PC-3 (cell line): ENCODE results near the gene BACH2. TPM values are rescaled to one million over a fixed set of nuclear protein-coding genes. Genes with fewer than 3 reads are reported as not detected.

Experiments
- ATAC-seq: fragments of 200-7000 bp; cut with Tn5 transposase; 2 replicates; pipeline ENCODE4 v1.9.1; 2020; ENCODE audit warnings: mild to moderate bottlenecking, moderate library complexity
- BruUV-seq: library from RNA; stranded (reverse); fragments of 400-500 nt; replicated peaks from 2 replicates; lab custom pipeline; 2021; lab: Mats Ljungman, UMichigan
- CTCF ChIA-PET: fragments of 300-600 bp; sonication (Branson Sonifier 250); formaldehyde crosslinking; loops from one replicate; lab custom pipeline; 2022; ENCODE audit warnings: antibody characterized with exemption; lab: Charles Lee
- POLR2A ChIA-PET: fragments of 300-600 bp; sonication (Branson Sonifier 250); formaldehyde crosslinking; loops from one replicate; lab custom pipeline; 2022; ENCODE audit warnings: antibody characterized with exemption; ENCODE audit not compliant: unreplicated experiment; lab: Charles Lee
- DNase-seq: peaks from one replicate; pipeline ENCODE4 v3.0.0-alpha.2; 2015
- H2AFZ ChIP-seq: fragments of 300-600 bp; sonication (generic); 2 replicates; pipeline ENCODE4 v1.6.0; 2016; ENCODE audit warnings: antibody characterized with exemption, low read length
- H3F3A ChIP-seq: fragments of 300-600 bp; sonication (generic); one replicate; pipeline ENCODE4 v1.6.0; 2017; ENCODE audit warnings: antibody characterized with exemption, low read length, control low read depth, mild to moderate bottlenecking; ENCODE audit not compliant: unreplicated experiment
- H3K27ac ChIP-seq: fragments of 300-600 bp; sonication (generic); 2 replicates; pipeline ENCODE4 v1.5.1; 2016; ENCODE audit warnings: mild to moderate bottlenecking, low read length
- H3K27me3 ChIP-seq: fragments of 300-600 bp; sonication (generic); 2 replicates; pipeline ENCODE4 v1.6.1; 2016; ENCODE audit warnings: low read length, mixed read lengths
- H3K36me3 ChIP-seq: fragments of 300-600 bp; sonication (generic); 2 replicates; pipeline ENCODE4 v1.6.1; 2016; ENCODE audit warnings: low read depth, mixed run types, low read length, mixed read lengths
- H3K4me1 ChIP-seq: fragments of 300-600 bp; sonication (generic); 2 replicates; pipeline ENCODE4 v1.5.1; 2016; ENCODE audit warnings: low read length; ENCODE audit not compliant: insufficient read depth
- H3K4me2 ChIP-seq: fragments of 300-600 bp; sonication (generic); 2 replicates; pipeline ENCODE4 v1.6.0; 2016; ENCODE audit warnings: low read length
- H3K4me3 ChIP-seq: fragments of 300-600 bp; sonication (generic); 2 replicates; pipeline ENCODE4 v1.5.1; 2016; ENCODE audit warnings: mild to moderate bottlenecking, low read length, mixed read lengths
- H3K79me2 ChIP-seq: fragments of 300-600 bp; sonication (generic); 2 replicates; pipeline ENCODE4 v1.6.1; 2017; ENCODE audit warnings: low read length, mixed read lengths
- H3K9ac ChIP-seq: fragments of 300-600 bp; sonication (generic); 2 replicates; pipeline ENCODE4 v1.6.0; 2016; ENCODE audit warnings: mild to moderate bottlenecking, low read length
- H3K9me2 ChIP-seq: fragments of 300-600 bp; sonication (generic); replicated peaks from 2 replicates; pipeline ENCODE4 v1.6.1; 2016; ENCODE audit warnings: mixed run types, low read length, mixed read lengths
- H3K9me3 ChIP-seq: fragments of 300-600 bp; sonication (generic); 2 replicates; pipeline ENCODE4 v1.6.1; 2016; ENCODE audit warnings: low read length, mixed read lengths
- H4K20me1 ChIP-seq: fragments of 300-600 bp; sonication (generic); 2 replicates; pipeline ENCODE4 v1.6.1; 2016; ENCODE audit warnings: low read length, mixed read lengths
- EZH2 ChIP-seq: fragments of 300-600 bp; sonication (generic); IDR thresholded peaks from one replicate; pipeline ENCODE4 v1.6.1; 2017; ENCODE audit warnings: antibody characterized with exemption, mild to moderate bottlenecking, low read length; ENCODE audit not compliant: unreplicated experiment
- EZH2phosphoT487 ChIP-seq: fragments of 300-600 bp; sonication (generic); IDR thresholded peaks from 2 replicates; pipeline ENCODE4 v1.6.1; 2018; ENCODE audit warnings: mild to moderate bottlenecking, antibody characterized with exemption, low read length, borderline replicate concordance
- intact Hi-C: fragments of 100-400 bp; cut with micrococcal nuclease; formaldehyde crosslinking; loops from 2 replicates; pipeline ENCODE4 v1.9.0; 2023
- total RNA-seq: library from RNA; depleted of rRNA; stranded (reverse); fragments of >200 nt; gene quantifications from 2 replicates; pipeline ENCODE4 v1.2.3, GENCODE V29; 2014
- TF ChIP-seq, protein P1 (sequence below): fragments of 300-600 bp; sonication (generic); conservative IDR thresholded peaks from 2 replicates; pipeline ENCODE4 v1.5.1; 2017; ENCODE audit warnings: antibody characterized with exemption, low read depth, mild to moderate bottlenecking, low read length

The BACH2 gene
- total RNA-seq, 1 experiment from 2014 or later: 7.0 TPM

- POLR2A ChIA-PET: no interaction called here
- H3K9me3 ChIP-seq: no peaks in the 10 kb centered on the region
- peaks cover 14% of the 10 kb centered on the region for H3K4me1 ChIP-seq
- DNase-seq: peak; percentile 38
- CTCF ChIA-PET: interaction anchor here (1.1 kb wide), 1 partner anchor 30 kb away, joined by 6 read pairs; no protein-coding TSS in a partner anchor
- no peak overlapping the region for H3K4me2 ChIP-seq
- H3F3A ChIP-seq: no peaks in the 10 kb centered on the region
- no TSS peak for BruUV-seq
- H3K27me3 ChIP-seq: no peaks in the 10 kb centered on the region
- no peaks in the 10 kb centered on the region for H4K20me1 ChIP-seq
- intact Hi-C loops: loop anchor here (1.0 to 2.0 kb wide), 6 partner anchors 30 to 509 kb away; no protein-coding TSS in a partner anchor
- H3K36me3 ChIP-seq: no peaks in the 10 kb centered on the region
- H3K27ac ChIP-seq: no peak overlapping the region
- ATAC-seq: peak; percentile 84
- H3K9me2 ChIP-seq: no peaks in the 10 kb centered on the region
- H3K79me2 ChIP-seq: no peaks in the 10 kb centered on the region
- no peak overlapping the region for H3K9ac ChIP-seq
- no peak overlapping the region for H3K4me3 ChIP-seq
- TF ChIP-seq, protein P1, sequence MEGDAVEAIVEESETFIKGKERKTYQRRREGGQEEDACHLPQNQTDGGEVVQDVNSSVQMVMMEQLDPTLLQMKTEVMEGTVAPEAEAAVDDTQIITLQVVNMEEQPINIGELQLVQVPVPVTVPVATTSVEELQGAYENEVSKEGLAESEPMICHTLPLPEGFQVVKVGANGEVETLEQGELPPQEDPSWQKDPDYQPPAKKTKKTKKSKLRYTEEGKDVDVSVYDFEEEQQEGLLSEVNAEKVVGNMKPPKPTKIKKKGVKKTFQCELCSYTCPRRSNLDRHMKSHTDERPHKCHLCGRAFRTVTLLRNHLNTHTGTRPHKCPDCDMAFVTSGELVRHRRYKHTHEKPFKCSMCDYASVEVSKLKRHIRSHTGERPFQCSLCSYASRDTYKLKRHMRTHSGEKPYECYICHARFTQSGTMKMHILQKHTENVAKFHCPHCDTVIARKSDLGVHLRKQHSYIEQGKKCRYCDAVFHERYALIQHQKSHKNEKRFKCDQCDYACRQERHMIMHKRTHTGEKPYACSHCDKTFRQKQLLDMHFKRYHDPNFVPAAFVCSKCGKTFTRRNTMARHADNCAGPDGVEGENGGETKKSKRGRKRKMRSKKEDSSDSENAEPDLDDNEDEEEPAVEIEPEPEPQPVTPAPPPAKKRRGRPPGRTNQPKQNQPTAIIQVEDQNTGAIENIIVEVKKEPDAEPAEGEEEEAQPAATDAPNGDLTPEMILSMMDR: no peak; the same call in 1 of the 2 replicates
- no peak overlapping the region for H2AFZ ChIP-seq
Measured at GRCh38 chr6:89970072-89970471, 326.6 kb downstream of the BACH2 start.

DNA sequence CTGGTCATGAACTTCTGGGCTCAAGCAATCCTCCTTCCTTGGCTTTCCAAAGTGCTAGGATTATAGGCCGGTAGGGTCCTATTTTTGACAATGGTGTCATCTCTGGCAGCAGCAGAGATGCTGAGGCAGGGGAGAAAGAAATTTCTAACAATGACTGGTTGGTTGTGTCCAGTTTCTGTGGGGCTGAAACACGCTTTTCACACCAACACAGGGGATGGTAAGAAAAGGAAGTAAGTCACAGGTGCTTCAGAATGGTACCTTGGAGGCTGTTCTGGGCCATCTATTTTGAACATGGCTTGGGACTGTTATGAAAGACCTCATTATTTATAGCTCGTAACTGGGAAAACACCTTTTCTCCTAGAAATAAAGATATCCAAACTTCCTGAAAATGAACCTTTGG lies 329.7 kb downstream of the BACH2 start:
- Histone ChIP-seq H3K4me3 (no peak overlapping the region), H3F3A (no peaks in the 10 kb centered on the region), H3K9me3 (no peaks in the 10 kb centered on the region), H3K9me2 (no peaks in the 10 kb centered on the region), H3K4me2 (no peak overlapping the region), H3K9ac (no peak overlapping the region), H4K20me1 (no peaks in the 10 kb centered on the region), H3K27me3 (no peaks in the 10 kb centered on the region), H3K27ac (no peak overlapping the region), H3K36me3 (no peaks in the 10 kb centered on the region), H3K4me1 (peaks cover 14% of the 10 kb centered on the region), H3K79me2 (no peaks in the 10 kb centered on the region), H2AFZ (no peak overlapping the region)
- no peak for DNase-seq
- intact Hi-C loops: no loop called here
- BruUV-seq: no TSS peak
- TF ChIP-seq EZH2 (no peak), EZH2phosphoT487 (no peak)
- TF ChIP-seq, protein P1: no peak
- ChIA-PET POLR2A (no interaction called here), CTCF (no interaction called here)
- no peak for ATAC-seq

GRCh38 chr6:89966228-89966544 lies 330.5 kb downstream of the BACH2 start:
- Histone ChIP-seq H3K27me3 (no peaks in the 10 kb centered on the region), H3K4me1 (peaks cover 11% of the 10 kb centered on the region), H3K4me2 (no peak overlapping the region), H4K20me1 (no peaks in the 10 kb centered on the region), H3K9me3 (no peaks in the 10 kb centered on the region), H3K9ac (no peak overlapping the region), H3F3A (no peaks in the 10 kb centered on the region), H3K27ac (no peak overlapping the region), H3K36me3 (no peaks in the 10 kb centered on the region), H3K9me2 (no peaks in the 10 kb centered on the region), H3K4me3 (no peak overlapping the region), H2AFZ (no peak overlapping the region), H3K79me2 (no peaks in the 10 kb centered on the region)
- TF ChIP-seq EZH2 (no peak), EZH2phosphoT487 (no peak)
- TF ChIP-seq, protein P1: no peak
- intact Hi-C loops: no loop called here
- DNase-seq: no peak
- ChIA-PET CTCF (interaction anchor here (0.6 kb wide), 1 partner anchor 420 kb away, joined by 5 read pairs; no protein-coding TSS in a partner anchor), POLR2A (no interaction called here)
- ATAC-seq: no peak
- BruUV-seq: no TSS peak
